Activated naive CD4-positive, alpha-beta T cell treated with anti-CD3 and anti-CD28 coated beads, Interleukin-2, amount 10 ng/mL, durations not matched to agents 7 days and 5 days (primary cell): ENCODE results near the gene POU1F1.
"Not testable (repeated sequence)": the region's sequence is repeated elsewhere in the genome, so short reads cannot be mapped to it uniquely, and the experiment has no call there.

Experiments
- CTCF ChIA-PET: fragments of 350-600 bp; sonication (Branson Sonifier 250); formaldehyde crosslinking; loops from one replicate; lab custom pipeline; 2021; ENCODE audit warnings: antibody characterized with exemption; lab: Charles Lee
- DNase-seq: peaks from one replicate; pipeline ENCODE4 v3.0.0-alpha.2; 2020
- H3K27ac Mint-ChIP-seq: one replicate; pipeline ENCODE4 v1.8.0; 2021; ENCODE audit warnings: mild to moderate bottlenecking, moderate library complexity, mixed read lengths
- H3K27me3 Mint-ChIP-seq: one replicate; pipeline ENCODE4 v1.8.0; 2021; ENCODE audit warnings: mild to moderate bottlenecking, mixed read lengths
- H3K36me3 Mint-ChIP-seq: one replicate; pipeline ENCODE4 v1.8.0; 2021; ENCODE audit warnings: mixed read lengths
- H3K4me1 Mint-ChIP-seq: one replicate; pipeline ENCODE4 v1.8.0; 2021; ENCODE audit warnings: mixed read lengths
- H3K4me3 Mint-ChIP-seq: one replicate; pipeline ENCODE4 v1.8.0; 2021; ENCODE audit warnings: mild to moderate bottlenecking, moderate library complexity, mixed read lengths
- H3K9me3 Mint-ChIP-seq: one replicate; pipeline ENCODE4 v1.8.0; 2021; ENCODE audit warnings: mixed read lengths

The POU1F1 gene

GRCh38 chr3:87276484-87276883, at the start of gene POU1F1:
Gene POU1F1 (minus strand): TSS chr3:87276584. CDS start chr3:87276462, 122 bp downstream.
- CTCF ChIA-PET: no interaction called here
- H3K36me3 Mint-ChIP-seq: no peaks in the 10 kb centered on the region
- H3K4me3 Mint-ChIP-seq: no peak within 1 kb of the TSS
- H3K27me3 Mint-ChIP-seq: no peaks in the 10 kb centered on the region
- H3K4me1 Mint-ChIP-seq: peaks cover 6% of the 10 kb centered on the region
- H3K27ac Mint-ChIP-seq: no peak within 1 kb of the TSS
- DNase-seq: no peak
- no peaks in the 10 kb centered on the region for H3K9me3 Mint-ChIP-seq

GRCh38 chr3:87324609-87325008, 48.2 kb upstream of the POU1F1 start:
- no peaks in the 10 kb centered on the region for H3K4me1 Mint-ChIP-seq
- H3K4me3 Mint-ChIP-seq: no peak overlapping the region
- H3K36me3 Mint-ChIP-seq: no peaks in the 10 kb centered on the region
- CTCF ChIA-PET: interaction anchor here (0.6 kb wide), 1 partner anchor 611 kb away, joined by 3 read pairs; no protein-coding TSS in a partner anchor
- DNase-seq: no peak
- H3K27me3 Mint-ChIP-seq: no peaks in the 10 kb centered on the region
- H3K9me3 Mint-ChIP-seq: no peaks in the 10 kb centered on the region
- no peak overlapping the region for H3K27ac Mint-ChIP-seq

- no peak for DNase-seq
- no peaks in the 10 kb centered on the region for H3K9me3 Mint-ChIP-seq
- CTCF ChIA-PET: no interaction called here
- no peaks in the 10 kb centered on the region for H3K27me3 Mint-ChIP-seq
- no peaks in the 10 kb centered on the region for H3K36me3 Mint-ChIP-seq
- H3K4me1 Mint-ChIP-seq: no peaks in the 10 kb centered on the region
- no peak overlapping the region for H3K27ac Mint-ChIP-seq
- no peak overlapping the region for H3K4me3 Mint-ChIP-seq
Observed at GRCh38 chr3:87320756-87321626, 44.6 kb upstream of the POU1F1 start.

GRCh38 chr3:87318617-87319021, 42.2 kb upstream of the POU1F1 start:
- Mint-ChIP-seq H3K4me1 (no peaks in the 10 kb centered on the region), H3K9me3 (no peaks in the 10 kb centered on the region), H3K27me3 (no peaks in the 10 kb centered on the region), H3K27ac (no peak overlapping the region), H3K36me3 (no peaks in the 10 kb centered on the region), H3K4me3 (no peak overlapping the region)
- CTCF ChIA-PET: interaction anchor here (1.1 kb wide), 1 partner anchor 184 kb away, joined by 3 read pairs; no protein-coding TSS in a partner anchor
- DNase-seq: no peak

GRCh38 chr3:87317779-87318178, 41.4 kb upstream of the POU1F1 start:
- CTCF ChIA-PET: no interaction called here
- Mint-ChIP-seq H3K27ac (no peak overlapping the region), H3K4me3 (no peak overlapping the region), H3K4me1 (no peaks in the 10 kb centered on the region), H3K9me3 (no peaks in the 10 kb centered on the region), H3K27me3 (no peaks in the 10 kb centered on the region), H3K36me3 (no peaks in the 10 kb centered on the region)
- DNase-seq: no peak

- Mint-ChIP-seq H3K36me3 (no peaks in the 10 kb centered on the region), H3K27me3 (no peaks in the 10 kb centered on the region), H3K4me3 (no peak overlapping the region), H3K27ac (no peak overlapping the region), H3K9me3 (no peaks in the 10 kb centered on the region), H3K4me1 (no peaks in the 10 kb centered on the region)
- no peak for DNase-seq
- CTCF ChIA-PET: no interaction called here
Observed at GRCh38 chr3:87313641-87314040, 37.3 kb upstream of the POU1F1 start.

- H3K27me3 Mint-ChIP-seq: no peaks in the 10 kb centered on the region
- no peaks in the 10 kb centered on the region for H3K4me1 Mint-ChIP-seq
- H3K4me3 Mint-ChIP-seq: no peak overlapping the region
- H3K27ac Mint-ChIP-seq: no peak overlapping the region
- CTCF ChIA-PET: no interaction called here
- no peaks in the 10 kb centered on the region for H3K36me3 Mint-ChIP-seq
- no peaks in the 10 kb centered on the region for H3K9me3 Mint-ChIP-seq
- no peak for DNase-seq
Observed at GRCh38 chr3:87311309-87311708, 34.9 kb upstream of the POU1F1 start.

- Mint-ChIP-seq H3K4me3 (no peak overlapping the region), H3K36me3 (no peaks in the 10 kb centered on the region), H3K4me1 (no peaks in the 10 kb centered on the region), H3K27me3 (no peaks in the 10 kb centered on the region), H3K27ac (no peak overlapping the region), H3K9me3 (no peaks in the 10 kb centered on the region)
- CTCF ChIA-PET: no interaction called here
- no peak for DNase-seq
Observed at GRCh38 chr3:87309601-87310000, 33.2 kb upstream of the POU1F1 start.

GRCh38 chr3:87307805-87308204, 31.4 kb upstream of the POU1F1 start:
- H3K9me3 Mint-ChIP-seq: no peaks in the 10 kb centered on the region
- H3K36me3 Mint-ChIP-seq: no peaks in the 10 kb centered on the region
- H3K4me1 Mint-ChIP-seq: no peaks in the 10 kb centered on the region
- CTCF ChIA-PET: interaction anchor here (0.8 kb wide), 1 partner anchor 10 kb away, joined by 3 read pairs; no protein-coding TSS in a partner anchor
- no peak overlapping the region for H3K4me3 Mint-ChIP-seq
- no peaks in the 10 kb centered on the region for H3K27me3 Mint-ChIP-seq
- DNase-seq: no peak
- H3K27ac Mint-ChIP-seq: no peak overlapping the region

- H3K27me3 Mint-ChIP-seq: no peaks in the 10 kb centered on the region
- CTCF ChIA-PET: no interaction called here
- no peaks in the 10 kb centered on the region for H3K36me3 Mint-ChIP-seq
- no peak for DNase-seq
- no peak overlapping the region for H3K27ac Mint-ChIP-seq
- H3K9me3 Mint-ChIP-seq: no peaks in the 10 kb centered on the region
- no peak overlapping the region for H3K4me3 Mint-ChIP-seq
- H3K4me1 Mint-ChIP-seq: no peaks in the 10 kb centered on the region
Observed at GRCh38 chr3:87305517-87305916, 29.1 kb upstream of the POU1F1 start.

GRCh38 chr3:87305031-87305430, 28.6 kb upstream of the POU1F1 start:
- H3K36me3 Mint-ChIP-seq, CTCF ChIA-PET, H3K4me3 Mint-ChIP-seq, DNase-seq, H3K4me1 Mint-ChIP-seq, H3K9me3 Mint-ChIP-seq, H3K27me3 Mint-ChIP-seq, H3K27ac Mint-ChIP-seq: not testable (repeated sequence)

- DNase-seq: no peak
- CTCF ChIA-PET: interaction anchor here (0.7 to 1.9 kb wide), 17 partner anchors 10 to 880 kb away, joined by 3 to 16 read pairs (median 4); no protein-coding TSS in a partner anchor
Observed at GRCh38 chr3:87298111-87298718, 21.8 kb upstream of the POU1F1 start.

GRCh38 chr3:87288446-87288845, 12.1 kb upstream of the POU1F1 start:
- Mint-ChIP-seq H3K4me3 (no peak overlapping the region), H3K27ac (no peak overlapping the region), H3K9me3 (no peaks in the 10 kb centered on the region), H3K27me3 (no peaks in the 10 kb centered on the region), H3K36me3 (no peaks in the 10 kb centered on the region), H3K4me1 (no peaks in the 10 kb centered on the region)
- CTCF ChIA-PET: interaction anchor here (2.9 kb wide), 1 partner anchor 9 kb away, joined by 16 read pairs; no protein-coding TSS in a partner anchor
- no peak for DNase-seq

More at GRCh38 chr3:87298111-87298718, 21.8 kb upstream of the POU1F1 start:
- Mint-ChIP-seq H3K4me3 (no peak overlapping the region), H3K27ac (no peak overlapping the region), H3K27me3 (no peaks in the 10 kb centered on the region), H3K9me3 (peaks cover 2% of the 10 kb centered on the region), H3K36me3 (no peaks in the 10 kb centered on the region), H3K4me1 (no peaks in the 10 kb centered on the region)

GRCh38 chr3:87287011-87287410, 10.6 kb upstream of the POU1F1 start:
- no peak for DNase-seq
- CTCF ChIA-PET: interaction anchor here (1.8 to 2.9 kb wide), 2 partner anchors 11 to 26 kb away, joined by 8 to 16 read pairs; no protein-coding TSS in a partner anchor
- Mint-ChIP-seq H3K4me1 (no peaks in the 10 kb centered on the region), H3K4me3 (no peak overlapping the region), H3K27ac (no peak overlapping the region), H3K9me3 (no peaks in the 10 kb centered on the region), H3K27me3 (no peaks in the 10 kb centered on the region), H3K36me3 (no peaks in the 10 kb centered on the region)
